ENCODE results near the gene AGBL1. TPM values are rescaled to one million over a fixed set of nuclear protein-coding genes. Genes with fewer than 3 reads are reported as not detected.

Gene AGBL1
- 4.8 TPM for total RNA-seq (ENCODE audit: insufficient read depth, low replicate concordance)

DNA sequence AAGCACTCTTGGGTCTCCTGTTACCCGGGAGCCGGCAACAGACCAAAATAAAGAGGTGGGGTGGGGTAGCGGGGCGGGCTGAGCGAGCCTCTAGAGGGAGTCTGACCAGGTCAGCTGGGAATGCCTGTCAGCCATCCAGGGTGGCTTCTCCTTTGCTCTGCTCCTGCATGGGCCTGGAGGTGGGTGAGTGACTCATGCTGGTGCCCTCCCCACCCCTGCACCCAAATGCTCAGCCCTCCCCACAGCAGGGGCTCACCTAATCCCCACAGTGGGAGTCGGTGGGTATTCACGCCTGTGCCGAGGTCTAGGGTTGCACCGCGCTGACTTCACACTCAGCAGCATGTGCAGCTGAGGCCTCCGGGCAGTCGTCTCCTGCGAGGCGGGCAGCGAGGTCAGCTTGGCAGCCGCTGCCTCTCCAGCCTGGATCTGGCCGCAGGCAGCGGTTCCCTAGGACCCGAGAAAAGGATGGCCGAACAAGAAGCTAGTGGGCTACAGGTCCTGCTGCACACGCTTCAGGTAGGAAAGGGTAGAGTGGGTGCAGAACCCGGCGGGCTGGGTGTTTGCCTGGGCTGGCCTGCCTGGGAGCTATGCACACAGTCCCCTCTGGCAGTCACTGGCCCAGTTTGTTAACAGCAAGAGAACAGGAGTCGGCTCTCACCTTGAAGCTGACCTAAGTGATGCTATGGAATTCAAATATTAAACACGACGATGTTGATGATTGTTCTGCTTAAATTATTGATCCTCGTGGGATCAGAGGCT is at the start of gene AGBL1:
AGBL1 (plus strand) TSS at position 364 of the 759 bp plus-strand sequence.
- no peak for DNase-seq (ENCODE audit: low spot score)

- DNase-seq (ENCODE audit: low spot score), result no peak
Observed at GRCh38 chr15:86034904-86035303, 44.8 kb upstream of the AGBL1 start.

GRCh38 chr15:86036243-86036642 is 43.4 kb upstream of the AGBL1 start:
- DNase-seq (ENCODE audit: low spot score), result no peak

- DNase-seq (ENCODE audit: low spot score), result no peak
Observed at GRCh38 chr15:86038491-86038890, 41.2 kb upstream of the AGBL1 start.

- no peak for DNase-seq (ENCODE audit: low spot score)
Observed at GRCh38 chr15:86040356-86041033, 39.2 kb upstream of the AGBL1 start.

DNA sequence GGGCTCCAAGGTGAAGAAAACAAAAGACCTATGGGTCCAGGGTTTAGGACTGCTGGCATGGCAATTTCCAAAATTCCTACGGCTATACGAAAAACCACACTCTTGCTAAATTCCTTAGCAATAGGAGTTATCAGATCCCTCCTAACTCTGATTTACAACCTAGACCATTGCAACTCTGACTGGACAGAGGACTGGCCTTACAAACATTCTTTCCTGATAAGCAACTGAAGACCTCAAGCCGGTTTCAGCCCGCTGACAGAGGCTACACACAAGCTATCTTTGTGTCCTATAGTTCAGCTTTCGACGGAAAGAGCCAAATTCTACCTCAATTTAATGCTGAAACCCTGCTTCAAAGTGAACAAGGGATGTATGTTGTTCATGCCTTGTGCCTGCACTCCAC is 38.3 kb upstream of the AGBL1 start:
- peak; percentile 81 for DNase-seq (ENCODE audit: low spot score)

- peak; percentile 52 for DNase-seq (ENCODE audit: low spot score)
Observed at GRCh38 chr15:86042226-86042625, 37.4 kb upstream of the AGBL1 start.

DNA sequence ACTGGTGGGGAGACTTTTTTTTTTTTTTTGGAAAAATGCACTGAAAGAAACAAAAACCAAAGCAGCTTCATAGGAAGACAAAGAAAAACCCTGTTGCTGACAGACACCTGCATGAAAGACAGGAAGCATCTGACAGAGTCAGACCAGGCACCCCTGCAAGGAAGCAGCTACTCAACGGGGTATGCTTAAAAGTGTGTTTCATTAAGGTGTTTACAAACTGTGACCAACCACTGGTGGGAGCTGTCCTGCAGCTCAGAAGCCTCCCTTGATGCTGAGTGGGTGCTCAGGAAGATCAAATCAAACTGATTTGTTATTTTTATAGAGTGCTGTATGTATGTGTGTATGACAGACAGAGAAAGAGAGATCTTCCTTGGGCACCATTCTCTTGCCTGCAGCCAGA is 34.7 kb upstream of the AGBL1 start:
- no peak for DNase-seq (ENCODE audit: low spot score)

- no peak for DNase-seq (ENCODE audit: low spot score)
Observed at GRCh38 chr15:86054338-86054737, 25.3 kb upstream of the AGBL1 start.

DNA sequence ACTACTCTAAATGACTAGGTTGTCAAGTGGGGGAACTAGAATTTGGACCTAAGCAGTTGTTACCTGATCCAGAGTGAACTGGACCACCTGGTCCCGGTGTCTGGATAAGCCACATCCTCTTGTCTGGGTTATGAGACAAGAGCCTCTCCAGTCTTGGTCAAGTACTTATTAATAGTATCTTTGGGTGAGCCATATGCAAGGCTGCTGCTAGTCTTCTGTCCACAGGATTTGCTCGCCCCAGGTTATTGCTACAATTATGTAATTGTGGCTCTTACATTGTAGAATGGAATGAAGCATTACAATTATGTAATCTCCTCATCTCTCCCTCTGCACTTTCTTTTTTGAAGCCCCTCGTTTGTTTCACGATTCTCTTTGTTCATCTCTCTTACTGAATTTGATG is 24.0 kb upstream of the AGBL1 start:
- DNase-seq (ENCODE audit: low spot score), result no peak

DNA sequence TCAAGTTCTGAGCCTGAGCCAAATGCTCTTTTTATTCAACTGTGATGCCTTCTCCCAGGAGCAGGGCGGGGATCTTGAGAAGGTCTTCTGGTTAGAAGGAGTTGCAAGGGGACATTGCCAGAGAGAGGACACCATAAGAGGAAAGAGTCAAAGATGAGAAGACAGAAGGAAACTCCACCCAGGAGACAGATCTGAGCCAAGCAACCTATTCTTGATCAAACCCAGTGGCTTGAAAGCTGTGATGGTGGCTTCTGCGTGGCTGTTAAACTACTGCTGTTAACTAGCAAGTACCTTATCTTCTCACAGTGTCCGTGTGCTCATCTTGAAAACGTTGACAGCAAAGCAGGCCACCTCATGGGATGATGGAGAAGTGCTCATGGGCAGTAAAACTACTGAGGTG is 19.8 kb upstream of the AGBL1 start:
- DNase-seq (ENCODE audit: low spot score), result no peak

DNA sequence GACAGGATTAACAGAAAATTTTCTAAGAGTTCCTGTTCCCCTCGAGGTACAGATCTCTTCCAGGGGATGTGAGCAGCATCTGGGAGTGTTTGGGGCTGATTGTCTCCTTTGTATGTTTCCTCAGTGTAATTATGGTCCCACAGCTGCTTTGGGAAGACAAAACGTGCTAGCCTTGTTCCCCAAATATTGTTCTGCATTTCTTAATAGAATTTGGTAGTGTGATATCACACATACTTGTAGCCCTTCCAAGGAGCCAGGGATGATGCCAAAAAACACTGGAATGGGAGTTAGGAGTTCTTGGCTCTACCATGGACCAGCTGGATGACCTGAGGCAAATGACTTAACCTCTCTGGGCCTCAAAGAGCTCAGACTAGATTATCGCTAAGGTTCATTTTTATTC is 19.0 kb upstream of the AGBL1 start:
- DNase-seq (ENCODE audit: low spot score), result no peak

GRCh38 chr15:86061581-86061980 is 18.1 kb upstream of the AGBL1 start:
- peak; percentile 22 for DNase-seq (ENCODE audit: low spot score)

DNA sequence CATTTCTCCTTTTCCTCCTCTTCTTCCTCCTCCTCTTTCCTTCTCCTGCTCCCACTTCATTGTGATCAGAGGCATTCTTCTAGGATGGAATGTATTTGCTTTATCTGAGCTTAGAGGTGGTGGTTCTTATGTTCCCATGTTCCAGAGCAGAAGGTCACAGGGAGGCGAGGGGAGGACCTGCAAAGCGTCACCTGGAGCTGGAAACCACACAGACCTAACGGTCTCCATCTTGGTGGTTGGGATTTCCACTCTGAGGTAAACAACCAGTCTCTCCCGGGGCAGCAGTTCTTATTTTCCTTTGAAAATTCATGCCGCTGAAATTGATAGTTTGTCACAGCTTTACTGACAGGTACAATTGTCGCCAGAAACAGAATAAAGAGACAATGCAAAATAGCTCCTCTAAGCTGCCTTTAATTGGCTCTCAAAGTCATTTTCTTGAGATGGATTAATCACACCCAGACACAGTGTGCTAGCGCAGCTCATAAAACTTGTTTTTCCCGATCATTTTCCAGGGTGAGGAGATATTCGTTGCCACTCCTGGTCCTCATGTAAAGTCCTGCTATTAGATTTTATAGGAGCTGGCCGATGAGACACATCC is 16.9 kb upstream of the AGBL1 start:
- no peak for DNase-seq (ENCODE audit: low spot score)

- peak; percentile 15 for DNase-seq (ENCODE audit: low spot score)
Observed at GRCh38 chr15:86063356-86064095, 16.1 kb upstream of the AGBL1 start.

- no peak for DNase-seq (ENCODE audit: low spot score)
Observed at GRCh38 chr15:86064326-86064725, 15.3 kb upstream of the AGBL1 start.

GRCh38 chr15:86066174-86066834 is 13.4 kb upstream of the AGBL1 start:
- no peak for DNase-seq (ENCODE audit: low spot score)

- DNase-seq (ENCODE audit: low spot score), result no peak
Observed at GRCh38 chr15:86073281-86073680, 6.4 kb upstream of the AGBL1 start.

- DNase-seq (ENCODE audit: low spot score), result no peak
Observed at GRCh38 chr15:86076468-86076867, 3.2 kb upstream of the AGBL1 start.

DNA sequence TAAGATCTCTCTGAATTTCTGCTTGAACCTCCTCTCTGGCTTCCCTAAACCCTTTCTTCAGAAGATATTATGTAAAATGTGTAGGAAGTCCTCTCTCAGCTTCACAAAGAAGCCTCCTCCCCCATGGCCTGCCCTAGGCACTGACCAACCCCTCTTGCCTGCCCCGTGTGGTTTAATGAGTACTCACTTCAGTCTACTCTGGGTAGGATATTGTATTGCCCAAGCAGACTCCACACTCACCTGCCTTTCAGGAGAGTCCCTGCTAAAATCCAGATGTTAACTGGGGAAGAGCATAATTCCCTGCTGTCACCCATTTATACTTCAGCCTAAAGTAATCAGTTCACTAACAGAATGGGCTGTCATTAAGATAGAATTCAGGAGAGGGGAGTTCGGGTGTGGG is 2.6 kb upstream of the AGBL1 start:
- DNase-seq (ENCODE audit: low spot score), result no peak

DNA sequence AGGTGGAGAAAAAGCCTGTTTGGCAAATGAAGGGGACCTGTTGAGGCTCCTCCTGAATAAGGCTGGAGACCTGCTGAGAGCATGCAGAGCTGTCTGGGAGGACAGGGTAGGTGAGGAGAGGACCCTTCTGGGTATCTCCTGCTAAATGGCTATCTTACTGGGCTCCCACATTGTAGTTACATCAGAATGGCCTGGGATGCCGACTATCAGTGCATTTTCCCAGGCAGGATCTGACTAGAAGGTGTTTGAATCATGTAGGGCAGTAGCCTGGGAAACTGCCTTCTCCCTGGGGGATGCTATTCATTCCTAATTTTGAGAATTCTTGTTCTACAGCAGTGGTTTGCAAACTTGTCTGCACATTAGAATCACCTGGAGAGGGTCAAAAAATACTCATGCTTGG is 631 bp downstream of the AGBL1 start:
- no peak for DNase-seq (ENCODE audit: low spot score)

Measured in umbilical cord (tissue), 2 donors.